HepG2 (cell line): ENCODE data around the gene CD53.
"Not testable (repeated sequence)": the region's sequence is repeated elsewhere in the genome, so short reads cannot be mapped to it uniquely, and the experiment has no call there.

Source experiments
- CBX2 ChIP-seq, 2 experiments: fragments of 200-600 bp in 1 of 2; sonication (generic); formaldehyde crosslinking in 1 of 2; IDR thresholded peaks; 2 replicates each; pipeline versions ENCODE4 v1.7.0 to v1.8.1; 2018 to 2022; ENCODE audit warnings: low read depth in 2 of 2, low read length in 1 of 2, mild to moderate bottlenecking in 1 of 2, missing genetic modification reagents in 1 of 2
- KDM5A ChIP-seq: fragments of 200-600 bp; sonication (generic); IDR thresholded peaks from 2 replicates; pipeline ENCODE4 v1.7.0; 2018; ENCODE audit warnings: antibody characterized with exemption, mild to moderate bottlenecking, low read length, borderline replicate concordance
- NR2F2 ChIP-seq: IDR thresholded peaks from 2 replicates; pipeline ENCODE4 v1.6.1; 2012; ENCODE audit warnings: low read depth, inconsistent platforms, borderline replicate concordance
- POLR2A ChIP-seq, 2 experiments: IDR thresholded peaks; 2 replicates each; pipeline ENCODE4 v1.6.1; 2011; ENCODE audit warnings: low read depth in 2 of 2, low read length in 2 of 2, mild to moderate bottlenecking in 1 of 2, moderate library complexity in 1 of 2; ENCODE audit not compliant: insufficient read depth in 1 of 2
- SMC3 ChIP-seq: IDR thresholded peaks from 2 replicates; pipeline ENCODE4 v1.6.1; 2011; ENCODE audit warnings: low read length, improper control_type of control experiment
- TAF1 ChIP-seq: sonication (generic); formaldehyde crosslinking; IDR thresholded peaks from 2 replicates; pipeline ENCODE4 v1.4.0; 2020; ENCODE audit warnings: missing genetic modification reagents
- ZNF225 ChIP-seq: sonication (generic); formaldehyde crosslinking; IDR thresholded peaks from 2 replicates; pipeline ENCODE4 v1.4.0; 2020; ENCODE audit warnings: mild to moderate bottlenecking, missing genetic modification reagents
- ZNF557 ChIP-seq: sonication (generic); formaldehyde crosslinking; IDR thresholded peaks from 2 replicates; pipeline ENCODE4 v1.4.0; 2020; ENCODE audit warnings: missing genetic modification reagents
- ZNF850 ChIP-seq: sonication (generic); formaldehyde crosslinking; conservative IDR thresholded peaks from 2 replicates; pipeline ENCODE4 v1.9.0; 2021; ENCODE audit warnings: mild to moderate bottlenecking, missing genetic modification reagents
- TF ChIP-seq, protein P1 (sequence below): sonication (generic); formaldehyde crosslinking; IDR thresholded peaks from 2 replicates; pipeline ENCODE4 v1.4.0; 2020; ENCODE audit warnings: missing genetic modification reagents, mild to moderate bottlenecking, borderline replicate concordance
- TF ChIP-seq, protein P2 (sequence below): sonication (generic); formaldehyde crosslinking; IDR thresholded peaks from 2 replicates; pipeline ENCODE4 v1.5.1; 2020; ENCODE audit warnings: mild to moderate bottlenecking, moderate library complexity, missing genetic modification reagents
- TF ChIP-seq, protein P3 (sequence below): IDR thresholded peaks from 2 replicates; pipeline ENCODE4 v1.6.1; 2016
- TF ChIP-seq, protein P4 (sequence below), 2 experiments: IDR thresholded peaks; 2 replicates each; pipeline ENCODE4 v1.6.1; 2011 to 2012; ENCODE audit warnings: low read length in 2 of 2, borderline replicate concordance in 1 of 2, low read depth in 1 of 2, mild to moderate bottlenecking in 1 of 2, moderate library complexity in 1 of 2

DNA sequence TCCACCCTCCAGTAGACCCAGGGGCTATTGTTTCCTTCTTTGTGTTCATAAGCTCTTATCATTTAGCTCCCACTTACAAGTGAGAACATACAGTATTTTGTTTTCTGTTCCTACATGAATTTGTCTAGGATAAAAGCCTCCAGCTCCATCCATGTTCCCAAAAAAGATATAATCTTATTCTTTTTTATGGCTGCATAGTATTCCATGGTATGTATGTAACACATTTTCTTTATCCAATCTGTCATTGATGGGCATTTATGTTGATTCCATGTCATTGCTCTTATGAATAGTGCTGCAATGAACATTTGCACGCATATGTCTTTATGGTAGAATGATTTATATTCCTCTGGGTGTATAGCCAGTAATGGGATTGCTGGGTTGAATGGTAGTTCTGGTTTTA lies 11.0 kb upstream of the CD53 start:
- not testable (repeated sequence) for TF ChIP-seq TAF1 (CRISPR knock-in tag); SMC3; KDM5A; POLR2A (IDR thresholded peaks at IDR 0.05; ENCODE audit: insufficient read depth in 1 of 2, low read depth in 2 of 2, low read length in 2 of 2); ZNF850; ZNF225 (CRISPR knock-in tag); NR2F2; CBX2 (IDR thresholded peaks at IDR 0.05; ENCODE audit: low read depth, low read length); CBX2 (CRISPR knock-in tag; IDR thresholded peaks at IDR 0.05; ENCODE audit: low read depth); ZNF557 (CRISPR knock-in tag)
- TF ChIP-seq, protein P1, sequence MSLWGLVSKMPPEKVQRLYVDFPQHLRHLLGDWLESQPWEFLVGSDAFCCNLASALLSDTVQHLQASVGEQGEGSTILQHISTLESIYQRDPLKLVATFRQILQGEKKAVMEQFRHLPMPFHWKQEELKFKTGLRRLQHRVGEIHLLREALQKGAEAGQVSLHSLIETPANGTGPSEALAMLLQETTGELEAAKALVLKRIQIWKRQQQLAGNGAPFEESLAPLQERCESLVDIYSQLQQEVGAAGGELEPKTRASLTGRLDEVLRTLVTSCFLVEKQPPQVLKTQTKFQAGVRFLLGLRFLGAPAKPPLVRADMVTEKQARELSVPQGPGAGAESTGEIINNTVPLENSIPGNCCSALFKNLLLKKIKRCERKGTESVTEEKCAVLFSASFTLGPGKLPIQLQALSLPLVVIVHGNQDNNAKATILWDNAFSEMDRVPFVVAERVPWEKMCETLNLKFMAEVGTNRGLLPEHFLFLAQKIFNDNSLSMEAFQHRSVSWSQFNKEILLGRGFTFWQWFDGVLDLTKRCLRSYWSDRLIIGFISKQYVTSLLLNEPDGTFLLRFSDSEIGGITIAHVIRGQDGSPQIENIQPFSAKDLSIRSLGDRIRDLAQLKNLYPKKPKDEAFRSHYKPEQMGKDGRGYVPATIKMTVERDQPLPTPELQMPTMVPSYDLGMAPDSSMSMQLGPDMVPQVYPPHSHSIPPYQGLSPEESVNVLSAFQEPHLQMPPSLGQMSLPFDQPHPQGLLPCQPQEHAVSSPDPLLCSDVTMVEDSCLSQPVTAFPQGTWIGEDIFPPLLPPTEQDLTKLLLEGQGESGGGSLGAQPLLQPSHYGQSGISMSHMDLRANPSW: not testable (repeated sequence)
- TF ChIP-seq, protein P2, sequence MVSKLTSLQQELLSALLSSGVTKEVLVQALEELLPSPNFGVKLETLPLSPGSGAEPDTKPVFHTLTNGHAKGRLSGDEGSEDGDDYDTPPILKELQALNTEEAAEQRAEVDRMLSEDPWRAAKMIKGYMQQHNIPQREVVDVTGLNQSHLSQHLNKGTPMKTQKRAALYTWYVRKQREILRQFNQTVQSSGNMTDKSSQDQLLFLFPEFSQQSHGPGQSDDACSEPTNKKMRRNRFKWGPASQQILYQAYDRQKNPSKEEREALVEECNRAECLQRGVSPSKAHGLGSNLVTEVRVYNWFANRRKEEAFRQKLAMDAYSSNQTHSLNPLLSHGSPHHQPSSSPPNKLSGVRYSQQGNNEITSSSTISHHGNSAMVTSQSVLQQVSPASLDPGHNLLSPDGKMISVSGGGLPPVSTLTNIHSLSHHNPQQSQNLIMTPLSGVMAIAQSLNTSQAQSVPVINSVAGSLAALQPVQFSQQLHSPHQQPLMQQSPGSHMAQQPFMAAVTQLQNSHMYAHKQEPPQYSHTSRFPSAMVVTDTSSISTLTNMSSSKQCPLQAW (CRISPR knock-in tag): not testable (repeated sequence)
- TF ChIP-seq, protein P3, sequence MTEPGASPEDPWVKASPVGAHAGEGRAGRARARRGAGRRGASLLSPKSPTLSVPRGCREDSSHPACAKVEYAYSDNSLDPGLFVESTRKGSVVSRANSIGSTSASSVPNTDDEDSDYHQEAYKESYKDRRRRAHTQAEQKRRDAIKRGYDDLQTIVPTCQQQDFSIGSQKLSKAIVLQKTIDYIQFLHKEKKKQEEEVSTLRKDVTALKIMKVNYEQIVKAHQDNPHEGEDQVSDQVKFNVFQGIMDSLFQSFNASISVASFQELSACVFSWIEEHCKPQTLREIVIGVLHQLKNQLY (CRISPR knock-in tag): not testable (repeated sequence)
- TF ChIP-seq, protein P4, sequence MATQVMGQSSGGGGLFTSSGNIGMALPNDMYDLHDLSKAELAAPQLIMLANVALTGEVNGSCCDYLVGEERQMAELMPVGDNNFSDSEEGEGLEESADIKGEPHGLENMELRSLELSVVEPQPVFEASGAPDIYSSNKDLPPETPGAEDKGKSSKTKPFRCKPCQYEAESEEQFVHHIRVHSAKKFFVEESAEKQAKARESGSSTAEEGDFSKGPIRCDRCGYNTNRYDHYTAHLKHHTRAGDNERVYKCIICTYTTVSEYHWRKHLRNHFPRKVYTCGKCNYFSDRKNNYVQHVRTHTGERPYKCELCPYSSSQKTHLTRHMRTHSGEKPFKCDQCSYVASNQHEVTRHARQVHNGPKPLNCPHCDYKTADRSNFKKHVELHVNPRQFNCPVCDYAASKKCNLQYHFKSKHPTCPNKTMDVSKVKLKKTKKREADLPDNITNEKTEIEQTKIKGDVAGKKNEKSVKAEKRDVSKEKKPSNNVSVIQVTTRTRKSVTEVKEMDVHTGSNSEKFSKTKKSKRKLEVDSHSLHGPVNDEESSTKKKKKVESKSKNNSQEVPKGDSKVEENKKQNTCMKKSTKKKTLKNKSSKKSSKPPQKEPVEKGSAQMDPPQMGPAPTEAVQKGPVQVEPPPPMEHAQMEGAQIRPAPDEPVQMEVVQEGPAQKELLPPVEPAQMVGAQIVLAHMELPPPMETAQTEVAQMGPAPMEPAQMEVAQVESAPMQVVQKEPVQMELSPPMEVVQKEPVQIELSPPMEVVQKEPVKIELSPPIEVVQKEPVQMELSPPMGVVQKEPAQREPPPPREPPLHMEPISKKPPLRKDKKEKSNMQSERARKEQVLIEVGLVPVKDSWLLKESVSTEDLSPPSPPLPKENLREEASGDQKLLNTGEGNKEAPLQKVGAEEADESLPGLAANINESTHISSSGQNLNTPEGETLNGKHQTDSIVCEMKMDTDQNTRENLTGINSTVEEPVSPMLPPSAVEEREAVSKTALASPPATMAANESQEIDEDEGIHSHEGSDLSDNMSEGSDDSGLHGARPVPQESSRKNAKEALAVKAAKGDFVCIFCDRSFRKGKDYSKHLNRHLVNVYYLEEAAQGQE (IDR thresholded peaks at IDR 0.05; ENCODE audit: borderline replicate concordance in 1 of 2, low read depth in 1 of 2, low read length in 2 of 2): not testable (repeated sequence)
